GM12872 (cell line): ENCODE results near the gene HS6ST2.

ENCODE experiments used
- TF ChIP-seq, protein P1 (sequence below): IDR thresholded peaks from 3 replicates; pipeline ENCODE4 v1.5.1; 2011; ENCODE audit warnings: low read depth, mild to moderate bottlenecking, low read length, moderate library complexity; ENCODE audit not compliant: insufficient read depth

HS6ST2 gene

DNA sequence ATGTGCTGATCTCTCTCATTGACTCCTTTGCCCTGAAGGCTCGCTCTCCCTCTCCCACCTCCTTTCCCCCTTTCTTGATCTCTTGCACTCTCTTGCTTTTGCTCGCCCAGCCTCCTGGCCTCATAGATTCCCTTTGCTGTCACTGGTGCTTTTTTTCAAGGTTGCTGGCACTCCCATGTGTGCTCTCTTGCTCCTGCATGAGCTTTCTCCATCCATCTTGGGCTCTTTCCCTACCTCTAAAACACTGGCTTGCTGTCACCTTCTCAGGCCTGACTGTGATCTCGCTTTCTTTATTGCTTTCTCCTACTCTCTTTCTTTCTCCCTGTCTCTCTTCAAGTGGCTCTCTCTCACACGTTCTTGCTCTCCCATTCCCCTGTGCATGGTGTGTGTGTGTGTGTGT is 202.0 kb downstream of the HS6ST2 start:
- TF ChIP-seq, protein P1, sequence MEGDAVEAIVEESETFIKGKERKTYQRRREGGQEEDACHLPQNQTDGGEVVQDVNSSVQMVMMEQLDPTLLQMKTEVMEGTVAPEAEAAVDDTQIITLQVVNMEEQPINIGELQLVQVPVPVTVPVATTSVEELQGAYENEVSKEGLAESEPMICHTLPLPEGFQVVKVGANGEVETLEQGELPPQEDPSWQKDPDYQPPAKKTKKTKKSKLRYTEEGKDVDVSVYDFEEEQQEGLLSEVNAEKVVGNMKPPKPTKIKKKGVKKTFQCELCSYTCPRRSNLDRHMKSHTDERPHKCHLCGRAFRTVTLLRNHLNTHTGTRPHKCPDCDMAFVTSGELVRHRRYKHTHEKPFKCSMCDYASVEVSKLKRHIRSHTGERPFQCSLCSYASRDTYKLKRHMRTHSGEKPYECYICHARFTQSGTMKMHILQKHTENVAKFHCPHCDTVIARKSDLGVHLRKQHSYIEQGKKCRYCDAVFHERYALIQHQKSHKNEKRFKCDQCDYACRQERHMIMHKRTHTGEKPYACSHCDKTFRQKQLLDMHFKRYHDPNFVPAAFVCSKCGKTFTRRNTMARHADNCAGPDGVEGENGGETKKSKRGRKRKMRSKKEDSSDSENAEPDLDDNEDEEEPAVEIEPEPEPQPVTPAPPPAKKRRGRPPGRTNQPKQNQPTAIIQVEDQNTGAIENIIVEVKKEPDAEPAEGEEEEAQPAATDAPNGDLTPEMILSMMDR, result no peak

DNA sequence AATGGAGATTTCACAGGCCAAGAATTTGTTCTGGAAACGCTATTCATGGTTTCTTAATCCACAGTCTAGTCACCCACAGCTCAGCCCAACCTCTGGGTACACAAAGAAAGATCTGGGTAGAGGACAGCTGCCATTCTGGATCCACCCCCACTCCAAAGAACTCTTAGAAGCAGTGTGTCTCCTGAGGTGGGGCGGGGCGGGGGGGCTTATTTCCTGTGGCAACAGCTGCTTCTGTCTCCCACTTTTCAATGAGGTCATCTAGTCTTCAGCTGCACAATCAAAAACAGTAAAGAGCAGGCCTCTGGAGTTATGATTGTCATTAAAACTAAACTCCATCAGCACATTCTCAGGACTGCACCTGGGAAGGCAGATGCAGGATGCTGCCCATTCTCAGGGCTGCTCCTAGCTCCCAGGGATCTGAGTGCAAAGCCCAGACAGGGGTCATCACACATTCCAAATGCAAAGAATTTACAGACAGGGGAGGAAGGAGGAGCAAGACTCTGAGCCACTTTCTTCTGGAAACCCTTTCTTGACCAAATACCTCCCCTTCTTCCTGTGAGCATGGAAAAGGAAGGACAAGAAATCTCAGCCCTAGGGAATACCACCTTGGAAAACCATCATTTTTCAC is 207.3 kb downstream of the HS6ST2 start:
- TF ChIP-seq, protein P1, result no peak

DNA sequence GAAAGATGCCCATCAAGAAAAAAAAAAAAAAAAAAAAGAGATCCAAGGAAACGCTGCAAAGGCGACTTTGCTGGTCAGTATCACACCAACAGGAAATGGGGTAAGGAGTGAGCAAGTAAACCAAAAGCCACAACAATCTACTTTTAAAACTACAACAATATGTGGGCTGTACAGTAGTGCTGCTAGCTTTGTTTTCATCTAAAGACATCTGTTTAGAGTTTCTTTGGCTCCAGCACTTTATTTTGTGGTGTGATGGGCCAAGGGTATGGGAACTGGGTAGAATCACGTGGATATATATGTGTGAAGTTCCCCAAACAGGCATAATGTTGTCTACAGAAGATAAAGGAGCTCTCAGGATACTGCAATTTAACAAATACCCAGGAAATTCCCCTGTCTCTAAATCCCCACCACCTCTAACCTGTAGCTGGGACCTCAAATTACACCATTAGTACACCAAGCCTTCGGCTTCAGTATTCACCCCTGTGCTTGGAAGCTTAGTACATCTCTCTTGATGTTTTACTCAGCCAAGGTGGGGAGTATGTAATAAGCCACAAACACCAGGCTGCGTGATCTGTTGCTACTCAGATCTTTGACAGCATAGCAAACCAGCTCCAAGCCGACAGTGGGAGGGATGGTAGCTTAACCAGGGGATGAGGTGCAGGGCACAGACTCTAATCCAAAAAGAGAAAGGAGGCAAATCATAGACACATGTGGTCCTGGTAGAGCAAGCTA is 207.9 kb downstream of the HS6ST2 start:
- TF ChIP-seq, protein P1, result no peak

DNA sequence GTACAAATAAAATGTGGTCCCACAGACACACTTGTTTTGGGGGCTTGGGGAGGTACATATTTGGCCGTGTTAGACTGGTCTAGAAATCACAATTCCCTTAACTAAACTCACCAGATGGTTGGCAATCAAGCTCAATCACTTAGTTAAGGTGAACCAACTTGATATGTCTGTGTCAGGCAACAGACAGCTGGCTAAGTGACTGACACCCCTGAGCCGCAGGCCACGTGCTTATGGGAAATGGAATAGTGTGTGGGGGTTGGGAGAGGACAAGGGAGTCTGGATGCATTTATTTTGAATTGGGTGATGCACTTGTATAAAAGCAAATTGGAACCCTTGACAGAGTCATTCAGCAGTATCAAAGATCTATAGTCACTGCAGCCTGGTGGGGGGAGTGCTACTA is 209.0 kb downstream of the HS6ST2 start:
- TF ChIP-seq, protein P1, result no peak

DNA sequence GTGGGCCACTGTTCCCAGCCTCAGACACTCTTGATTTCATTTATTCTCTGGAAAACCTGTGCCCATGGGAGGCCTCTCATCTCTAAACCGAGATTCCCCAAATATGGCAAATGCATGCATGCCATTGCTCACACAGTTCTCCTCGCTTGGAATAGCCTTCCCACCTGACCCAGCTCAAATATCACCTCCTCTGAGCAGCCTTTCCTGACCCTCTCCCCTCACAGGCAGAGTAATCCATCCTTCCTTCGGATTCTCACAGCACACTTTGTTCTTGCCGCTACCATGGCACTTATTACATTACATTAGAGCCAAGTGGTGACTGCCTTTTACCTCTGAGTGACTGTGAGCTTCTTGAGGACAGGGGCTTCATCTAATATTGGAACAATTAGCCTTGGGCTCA is 209.5 kb downstream of the HS6ST2 start:
- TF ChIP-seq, protein P1, result no peak

DNA sequence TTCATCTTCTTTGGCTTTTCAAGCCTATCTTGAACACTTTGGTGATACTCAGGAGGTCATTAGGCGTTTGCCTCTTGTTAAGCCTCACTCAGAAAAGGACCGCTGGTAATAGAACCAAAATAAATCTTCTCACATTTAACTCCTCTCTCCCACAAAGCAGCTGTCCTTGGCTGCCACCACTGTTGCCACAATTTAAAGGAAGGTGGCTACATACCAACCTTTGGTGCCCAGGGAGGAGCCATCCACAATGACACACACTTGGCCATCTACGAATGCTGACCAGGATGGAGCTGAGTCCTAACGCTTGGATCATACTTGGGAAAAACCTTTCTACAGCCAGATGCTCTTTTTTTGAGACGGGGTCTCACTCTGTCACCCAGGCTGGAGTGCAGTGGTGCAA is 210.2 kb downstream of the HS6ST2 start:
- TF ChIP-seq, protein P1, result no peak

DNA sequence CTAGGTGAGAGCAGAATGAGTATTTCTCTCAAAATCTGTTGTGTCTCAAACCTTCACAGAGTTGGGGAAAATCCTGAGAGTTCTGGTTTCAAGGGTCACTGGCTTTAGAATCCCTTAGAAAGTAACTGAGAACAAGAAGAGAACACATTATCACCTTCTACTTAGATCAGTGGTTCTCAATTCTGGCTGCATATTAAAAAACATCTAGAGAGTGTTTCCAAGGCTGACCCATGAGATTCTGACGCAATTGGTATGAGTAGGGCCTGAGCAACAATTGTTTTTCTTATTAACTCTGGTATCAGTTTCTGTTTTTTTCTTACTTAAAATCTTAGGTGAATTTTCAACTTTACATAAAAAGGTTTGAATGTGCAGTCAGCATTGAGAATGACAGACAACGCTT is 212.8 kb downstream of the HS6ST2 start:
- TF ChIP-seq, protein P1, result no peak
